NB4 (cell line): Measurements from ENCODE around the gene CD93.

Experiments
- CTCF ChIP-seq: IDR thresholded peaks from one replicate; pipeline ENCODE4 v1.5.1; 2012; ENCODE audit warnings: low read depth, low read length
- POLR2A ChIP-seq: IDR thresholded peaks from 2 replicates; pipeline ENCODE4 v1.6.1; 2011; ENCODE audit warnings: mild to moderate bottlenecking; ENCODE audit not compliant: insufficient read length; ENCODE audit errors: extremely low read depth

GRCh38 chr20:23092861-23093495 lies 6.9 kb upstream of the CD93 start:
- TF ChIP-seq CTCF, result no peak
- no peak for TF ChIP-seq POLR2A
